GM20431 (cell line): ENCODE results near the gene F13A1.

Source experiments
- in situ Hi-C: fragments of 300-500 bp; cut with MseI, MboI; formaldehyde crosslinking; loops from one replicate; pipeline ENCODE4 v1.15.0; 2020; ENCODE audit warnings: low sequenced_read_pairs; ENCODE audit not compliant: unreplicated experiment

The F13A1 gene

DNA sequence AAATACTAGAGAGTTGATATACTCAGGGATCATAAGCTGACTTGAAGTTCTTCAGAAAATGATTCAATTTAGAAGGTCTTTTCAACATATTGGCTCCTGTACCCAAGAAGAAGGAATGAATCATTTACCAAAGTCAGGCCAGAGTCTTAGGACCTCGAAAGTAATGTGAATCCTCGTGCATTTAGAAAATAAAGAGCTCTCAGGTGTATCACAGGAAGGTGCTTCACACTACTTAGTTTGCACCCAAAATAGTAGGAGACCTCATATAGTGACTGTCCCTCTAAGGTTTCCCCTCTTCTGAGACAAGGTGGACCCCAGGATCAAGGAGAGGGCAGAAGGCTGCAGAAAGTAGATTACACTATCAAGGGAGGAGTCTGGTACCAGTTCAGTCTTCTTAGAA lies 71.8 kb downstream of the F13A1 start:
- in situ Hi-C loops: no loop called here

DNA sequence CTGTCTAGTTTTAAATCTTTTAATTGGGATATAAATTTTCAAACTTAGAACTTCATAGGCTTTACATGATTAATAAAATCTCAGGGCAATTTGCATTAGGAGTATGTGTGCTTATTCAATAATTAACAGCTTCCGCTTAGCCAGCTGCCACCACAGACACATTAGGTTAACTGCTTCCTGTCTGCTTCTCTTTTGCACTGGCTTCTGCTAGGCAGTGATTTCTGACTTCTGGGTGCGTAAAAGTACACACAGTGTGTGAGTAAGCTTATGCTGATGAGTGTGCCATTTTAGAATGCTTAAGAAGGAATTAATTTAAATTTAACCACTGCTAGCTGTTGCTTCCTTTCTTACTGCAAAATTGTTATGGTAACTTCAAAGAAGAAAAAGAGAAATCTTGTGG lies 73.9 kb downstream of the F13A1 start:
- in situ Hi-C loops: no loop called here

DNA sequence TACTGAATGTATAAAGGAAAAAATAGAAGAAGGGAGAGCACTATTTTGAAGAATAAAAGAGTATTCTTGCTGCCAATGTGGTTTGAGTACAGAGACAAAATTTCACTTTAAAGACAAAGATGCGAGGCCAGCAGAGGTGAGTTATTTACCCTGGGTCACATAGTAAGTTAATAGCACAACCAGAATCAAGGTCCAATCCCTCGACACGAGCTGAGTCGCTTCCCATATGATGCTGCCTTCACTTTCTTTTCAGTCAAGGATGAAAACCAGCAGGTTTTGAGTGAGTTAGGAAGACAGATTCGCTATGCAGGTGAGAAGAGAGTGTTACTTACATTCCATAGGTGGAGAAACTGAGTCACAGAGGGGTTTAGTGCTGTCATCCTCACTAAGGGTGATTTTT lies 75.8 kb downstream of the F13A1 start:
- in situ Hi-C loops: no loop called here

DNA sequence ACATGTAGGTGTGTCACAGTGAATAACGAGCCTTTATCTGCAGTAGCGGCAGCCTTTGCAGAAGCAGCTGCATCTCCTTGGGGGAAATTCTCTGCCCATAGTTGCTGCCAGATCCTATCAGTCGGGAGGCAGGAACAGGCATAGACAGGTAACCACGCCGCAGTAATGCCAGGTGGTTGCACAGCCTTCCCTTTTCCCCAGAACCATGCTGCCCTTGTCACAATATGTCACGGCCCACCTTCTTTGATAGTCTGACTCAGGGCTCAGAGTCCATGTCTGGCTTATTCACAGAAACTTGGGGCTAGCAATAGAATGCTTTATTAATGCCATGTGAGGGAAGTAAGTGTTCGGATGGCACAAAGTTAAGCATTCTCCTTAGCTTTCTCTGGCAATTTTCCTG lies 76.6 kb downstream of the F13A1 start:
- in situ Hi-C loops: no loop called here

DNA sequence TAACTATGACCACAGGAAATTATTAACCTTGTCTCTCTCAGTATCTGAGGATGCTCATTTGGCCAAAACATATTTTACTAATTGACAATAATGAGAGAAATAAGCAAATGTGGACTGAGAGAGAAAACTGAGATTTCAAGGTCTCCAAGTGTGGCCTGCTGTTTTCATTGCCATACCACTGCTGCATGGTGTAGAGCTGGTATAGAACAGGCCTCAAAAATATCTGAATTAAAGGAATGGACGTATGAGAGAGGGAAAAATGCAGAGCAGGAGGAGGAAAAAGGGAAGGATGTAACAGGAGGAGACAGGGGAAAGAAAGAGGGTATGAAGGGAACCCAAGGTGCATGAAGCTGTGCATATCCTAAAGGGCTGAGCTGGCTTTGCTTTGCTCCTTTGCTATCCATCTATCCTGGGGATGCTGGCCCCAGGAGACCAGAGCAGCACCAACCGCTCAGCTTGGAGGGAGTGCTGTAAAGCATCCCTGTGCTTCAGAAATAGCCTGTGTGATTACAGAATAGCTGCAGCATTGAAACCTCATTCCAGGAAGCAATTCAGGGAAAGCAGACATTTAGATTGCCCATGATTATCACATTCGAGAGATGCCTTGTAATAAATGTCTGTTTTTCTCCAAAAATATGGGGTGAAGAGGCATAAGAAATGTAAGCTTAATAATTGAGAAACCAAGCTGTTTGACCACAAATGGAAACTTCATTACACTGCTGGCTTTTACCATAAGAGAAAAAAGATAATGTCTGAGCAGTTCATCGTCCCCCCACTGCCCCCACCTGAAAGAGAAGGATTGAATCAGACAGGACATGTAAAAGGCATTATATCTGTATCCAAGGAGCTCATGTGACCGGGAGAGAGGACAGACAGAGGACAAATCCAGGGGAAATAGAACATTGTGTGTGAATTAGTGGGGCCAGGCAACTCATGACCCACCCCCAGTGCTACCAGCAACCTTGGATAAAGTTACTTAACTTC lies 80.6 kb downstream of the F13A1 start:
- in situ Hi-C loops: no loop called here

DNA sequence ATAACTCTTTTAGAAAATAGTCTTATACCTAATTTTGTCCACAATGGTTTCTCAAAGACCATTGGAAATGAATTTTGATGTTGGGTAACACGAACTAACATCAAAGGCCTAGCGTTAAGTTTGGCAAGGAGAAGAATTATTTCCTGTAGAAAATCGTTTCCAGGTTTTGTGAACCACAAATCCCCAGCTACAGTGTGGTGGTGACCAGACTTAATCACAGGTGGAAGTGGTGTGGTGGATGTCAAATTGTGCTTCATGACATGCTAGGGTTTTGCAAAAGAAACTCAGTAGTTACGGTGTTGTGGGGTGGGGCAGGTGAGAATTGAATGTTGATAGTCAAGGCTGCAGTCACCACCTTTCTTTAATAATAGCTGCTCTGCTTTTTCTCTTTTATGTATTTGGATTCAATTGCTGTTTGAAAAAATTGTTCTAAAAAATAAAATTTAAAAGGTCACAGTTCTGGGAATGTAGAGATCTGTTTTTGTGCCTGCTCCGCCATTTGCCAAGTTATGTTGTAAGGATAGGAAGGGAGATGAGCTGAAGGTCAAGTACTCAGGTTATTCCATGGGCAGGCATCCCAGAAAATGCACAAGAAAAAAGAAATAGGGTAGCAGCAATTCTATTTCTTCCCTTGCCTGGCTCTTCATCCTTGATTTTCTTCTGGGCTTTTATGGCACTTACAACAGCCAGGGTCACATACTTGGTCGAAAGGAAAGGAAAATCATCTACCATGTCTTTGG lies 83.6 kb downstream of the F13A1 start:
- in situ Hi-C loops: no loop called here

DNA sequence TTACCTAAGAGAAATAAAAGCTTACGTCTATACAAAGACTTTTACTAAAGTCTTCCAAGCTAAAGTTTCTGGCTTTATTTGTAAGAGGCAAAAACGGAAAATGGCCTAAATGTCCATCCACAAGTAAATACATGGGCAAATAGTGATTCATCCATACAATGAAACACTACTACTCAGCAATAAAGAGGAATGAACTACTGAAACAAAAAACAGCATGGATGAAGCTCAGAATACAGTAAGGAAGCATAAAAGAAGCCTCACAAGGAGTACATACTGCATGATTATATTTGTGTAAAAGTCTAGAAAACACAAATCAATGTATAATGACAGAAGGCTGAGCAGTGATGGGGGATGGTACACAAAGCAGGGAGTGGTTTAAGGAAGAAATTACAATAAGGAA lies 84.7 kb downstream of the F13A1 start:
- in situ Hi-C loops: no loop called here

DNA sequence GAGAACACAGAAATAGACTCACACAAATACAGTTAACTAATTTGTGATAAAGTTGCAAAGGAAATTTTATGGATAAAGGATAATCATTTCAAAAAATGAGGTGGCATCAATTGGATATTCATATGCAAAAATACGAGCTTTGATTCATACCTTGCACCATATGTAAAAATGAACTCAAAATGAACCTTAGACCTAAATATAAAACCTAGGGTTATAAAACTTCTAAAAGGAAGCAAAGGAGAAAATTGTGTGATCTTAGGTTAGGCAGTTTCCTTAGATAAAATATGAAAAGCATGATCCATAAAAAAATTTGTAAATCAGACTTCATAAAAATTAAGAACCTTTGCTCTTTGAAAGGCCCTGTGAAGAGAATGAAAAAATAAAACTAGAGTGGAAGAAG lies 85.5 kb downstream of the F13A1 start:
- in situ Hi-C loops: no loop called here

DNA sequence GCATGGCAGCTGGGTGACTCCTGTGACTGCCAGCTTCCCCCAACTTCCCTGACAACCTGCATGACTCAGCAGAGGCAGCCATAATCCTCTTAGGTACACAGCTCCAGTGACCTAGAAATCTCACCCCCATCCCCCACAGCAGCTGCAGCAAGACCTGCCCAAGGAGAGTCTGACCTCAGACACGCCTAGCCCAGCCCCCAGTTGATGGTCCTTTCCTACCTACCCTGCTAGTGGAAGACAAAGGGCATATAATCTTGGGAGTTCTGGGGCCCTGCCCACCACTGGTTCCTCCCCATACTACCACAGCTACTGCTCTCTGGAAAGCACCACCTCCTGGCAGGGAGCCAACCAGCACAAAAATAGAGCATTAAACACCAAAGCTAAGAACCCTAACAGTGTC lies 90.2 kb downstream of the F13A1 start:
- in situ Hi-C loops: no loop called here

DNA sequence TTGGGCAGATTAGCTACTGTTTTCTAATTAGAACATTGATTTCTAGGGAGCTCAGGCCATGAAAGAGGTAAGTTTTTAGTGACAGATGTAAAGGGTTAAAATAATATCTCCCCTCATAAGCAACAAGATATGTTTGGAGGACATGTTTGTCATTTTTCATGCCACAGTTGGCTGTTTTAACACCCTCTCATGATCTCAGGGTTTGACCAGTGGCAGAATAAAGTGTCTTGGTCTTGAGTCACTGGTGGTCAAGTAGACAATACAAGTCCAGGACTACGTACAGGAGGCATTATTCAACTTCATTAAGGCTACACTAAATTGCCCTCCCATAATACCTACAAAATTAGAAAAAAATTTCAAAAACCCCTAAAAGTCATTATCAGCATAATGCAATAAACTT lies 92.6 kb downstream of the F13A1 start:
- in situ Hi-C loops: no loop called here

DNA sequence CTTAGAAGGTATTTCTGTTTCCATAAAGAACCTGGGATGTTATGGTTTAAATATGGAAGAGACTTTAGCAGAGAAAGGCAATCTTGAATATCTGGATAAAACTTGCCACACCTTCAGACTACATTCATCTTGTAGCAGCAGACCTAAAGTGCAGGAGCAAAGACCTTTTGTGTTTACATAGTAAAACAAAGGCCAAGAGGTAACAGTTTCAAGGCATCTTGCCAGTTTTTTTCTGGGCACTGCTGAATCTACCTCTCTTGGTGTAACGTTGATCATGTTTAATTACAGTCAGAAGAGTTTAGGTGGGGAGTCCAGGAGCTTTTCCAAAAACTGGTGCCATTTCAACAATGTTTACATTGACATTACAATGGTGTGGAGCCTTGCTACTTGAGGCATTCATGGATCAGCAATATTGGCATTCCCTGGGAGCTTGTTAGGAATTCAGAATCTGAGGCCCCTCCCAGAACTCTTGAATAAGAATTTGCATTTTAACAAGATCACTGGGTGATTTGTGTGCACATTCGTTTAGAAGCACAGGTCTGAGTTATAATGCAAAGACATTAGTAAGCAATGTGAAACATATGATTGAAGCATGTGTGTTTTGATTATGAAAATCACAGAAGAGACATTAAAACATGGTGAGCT lies 94.5 kb downstream of the F13A1 start:
- in situ Hi-C loops: no loop called here

DNA sequence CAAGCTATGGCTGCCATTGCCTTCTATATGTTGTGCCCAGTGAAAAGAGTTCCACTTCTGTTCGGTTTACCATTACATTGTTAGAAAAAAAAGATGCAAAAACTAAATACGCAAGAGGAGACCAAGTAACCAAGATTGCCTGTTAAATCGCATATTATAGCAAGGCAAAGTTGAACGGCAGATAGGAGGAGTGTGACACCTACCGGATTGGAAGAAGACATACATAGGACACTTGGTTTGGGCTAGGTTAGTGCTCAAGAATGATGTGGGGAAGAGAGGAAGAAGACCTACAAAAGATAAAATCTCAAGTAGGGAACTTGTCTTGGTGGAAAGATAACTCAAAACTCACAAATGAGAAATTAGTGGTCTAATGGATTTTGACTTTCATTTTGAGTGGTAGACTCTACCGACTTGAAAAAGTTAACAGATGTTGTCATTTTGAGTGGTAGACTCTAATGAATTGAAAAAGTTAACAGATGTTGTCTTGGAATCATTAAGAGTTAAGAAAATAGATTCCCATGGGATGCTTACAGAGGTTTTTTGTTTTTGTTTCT lies 95.5 kb downstream of the F13A1 start:
- in situ Hi-C loops: no loop called here

DNA sequence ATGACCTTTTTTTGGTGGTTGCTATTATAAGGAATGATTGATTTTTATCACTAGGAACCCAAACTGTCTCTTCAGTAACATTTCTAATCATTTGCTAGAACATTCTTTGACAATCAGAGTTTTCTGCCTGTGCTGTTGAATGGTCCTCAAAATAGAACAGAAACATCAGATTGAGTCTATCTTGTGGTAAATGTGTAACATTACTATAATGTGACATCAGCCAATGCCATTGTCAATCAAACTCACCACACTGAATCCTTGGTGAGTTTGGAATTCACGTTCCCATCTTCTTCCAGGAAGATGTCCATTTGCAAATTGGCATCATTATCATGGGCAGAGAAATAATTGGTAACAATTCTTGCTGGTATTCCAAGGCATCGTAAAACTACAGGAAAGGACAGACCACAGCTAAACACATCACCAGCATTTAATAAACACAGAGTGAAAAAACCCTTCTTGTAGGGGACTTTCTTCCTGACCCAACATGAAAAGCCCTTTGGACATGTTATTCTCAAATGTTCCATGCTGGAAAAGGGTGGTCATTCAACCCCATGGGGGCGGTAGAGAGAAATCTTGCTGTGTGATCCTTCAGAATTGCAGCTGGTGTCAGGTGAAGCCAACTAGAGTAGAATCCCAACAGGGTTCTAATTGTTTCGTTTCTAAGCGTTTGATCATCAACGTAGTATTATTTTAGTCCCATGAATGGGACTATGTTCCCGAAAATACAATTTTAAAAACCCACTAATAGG lies 98.5 kb downstream of the F13A1 start:
- in situ Hi-C loops: no loop called here

DNA sequence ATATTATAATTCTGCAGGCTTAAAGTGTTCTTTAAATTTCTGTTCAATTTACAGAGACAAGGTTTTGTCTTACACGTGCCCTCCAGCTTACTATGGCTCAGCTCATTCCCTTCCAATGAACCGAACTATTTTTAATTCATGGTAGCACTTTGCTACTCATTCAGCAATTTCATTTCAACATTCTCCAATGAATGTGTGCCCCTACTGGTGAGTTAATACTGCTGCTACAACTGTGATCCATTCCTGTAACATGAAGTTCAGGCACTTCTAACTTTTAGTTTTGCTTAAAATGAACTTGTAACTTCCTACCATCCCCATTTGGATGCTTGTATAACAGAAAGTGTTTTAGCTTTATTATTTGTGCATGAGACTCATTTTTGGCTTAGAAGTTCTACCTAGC lies 99.7 kb downstream of the F13A1 start:
- in situ Hi-C loops: no loop called here

DNA sequence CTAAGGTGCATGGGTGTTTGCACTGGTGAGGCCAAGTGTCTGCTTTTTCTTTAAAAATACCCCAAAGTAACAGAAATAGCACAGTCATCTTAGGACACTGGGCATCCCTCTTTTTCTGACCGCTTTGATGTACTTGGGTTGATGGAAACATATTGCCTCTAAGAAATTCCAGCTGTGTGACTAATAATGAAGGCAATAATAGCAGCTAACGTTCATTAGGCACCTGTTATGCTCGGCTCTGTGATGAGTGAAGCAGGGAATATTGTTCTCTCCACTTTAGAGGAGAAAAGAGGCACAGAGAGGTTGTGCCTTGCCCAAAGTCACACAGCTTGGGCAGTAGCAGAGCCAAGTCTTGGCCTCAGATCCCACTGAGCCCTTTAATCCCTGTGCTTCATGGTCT lies 100.7 kb downstream of the F13A1 start:
- in situ Hi-C loops: no loop called here

DNA sequence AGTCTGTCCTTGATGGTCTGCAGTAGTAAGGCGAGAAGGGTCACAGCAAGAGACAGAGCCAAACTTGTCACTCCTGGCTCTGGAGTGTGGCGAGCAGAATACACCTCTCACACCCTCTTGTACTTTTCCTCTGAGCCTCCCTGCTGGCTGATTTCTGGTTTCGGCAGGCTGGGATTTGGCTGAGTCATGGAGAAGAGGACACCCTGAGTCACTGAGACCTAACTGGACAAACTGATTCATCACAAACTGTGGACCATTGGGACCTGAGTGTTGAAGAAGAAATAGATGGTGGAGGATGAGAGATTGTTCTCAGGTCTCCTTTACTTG lies 101.7 kb downstream of the F13A1 start:
- in situ Hi-C loops: no loop called here

DNA sequence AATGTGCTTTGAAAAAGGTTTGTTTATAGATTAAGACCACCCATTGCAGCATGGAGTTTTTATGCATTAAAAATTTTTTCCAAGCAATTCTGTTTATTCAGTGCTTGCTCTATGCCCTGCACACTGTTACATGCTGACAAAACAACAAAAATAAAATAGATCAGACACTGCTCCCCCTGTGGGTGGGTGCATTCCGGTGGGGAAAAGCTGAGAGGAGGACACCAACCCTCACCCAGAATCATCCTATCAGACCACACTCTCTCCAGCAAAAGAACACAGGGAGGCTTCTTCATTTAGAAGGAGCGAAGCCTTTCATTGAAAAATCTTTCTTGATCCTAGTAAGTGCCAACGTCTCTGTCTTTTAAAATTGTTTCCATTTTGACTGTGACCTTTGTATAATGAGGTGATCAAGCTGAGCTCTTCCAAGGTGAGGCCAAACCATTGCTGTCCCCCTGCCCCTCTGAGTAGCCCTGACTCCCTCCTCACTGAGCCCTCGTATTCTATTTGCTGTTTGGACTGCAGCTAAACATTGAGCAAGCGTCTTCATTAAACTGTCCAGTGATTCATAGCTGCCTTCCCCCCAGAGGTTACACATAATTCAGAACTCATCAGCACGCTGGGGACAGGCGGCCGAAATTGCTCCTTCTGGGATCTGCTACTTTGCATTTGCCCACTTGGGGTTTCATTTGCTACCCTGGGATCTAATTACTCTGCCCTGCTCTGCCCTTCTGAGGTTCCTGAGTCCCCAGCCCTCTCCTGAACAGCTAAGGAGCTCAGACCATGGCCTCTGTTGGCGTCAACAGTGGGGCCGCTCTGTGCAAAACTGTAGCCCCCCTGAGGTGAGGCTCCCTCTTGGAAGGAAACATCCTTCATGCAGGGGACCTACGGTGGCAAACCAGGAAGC lies 102.4 kb downstream of the F13A1 start:
- in situ Hi-C loops: no loop called here

DNA sequence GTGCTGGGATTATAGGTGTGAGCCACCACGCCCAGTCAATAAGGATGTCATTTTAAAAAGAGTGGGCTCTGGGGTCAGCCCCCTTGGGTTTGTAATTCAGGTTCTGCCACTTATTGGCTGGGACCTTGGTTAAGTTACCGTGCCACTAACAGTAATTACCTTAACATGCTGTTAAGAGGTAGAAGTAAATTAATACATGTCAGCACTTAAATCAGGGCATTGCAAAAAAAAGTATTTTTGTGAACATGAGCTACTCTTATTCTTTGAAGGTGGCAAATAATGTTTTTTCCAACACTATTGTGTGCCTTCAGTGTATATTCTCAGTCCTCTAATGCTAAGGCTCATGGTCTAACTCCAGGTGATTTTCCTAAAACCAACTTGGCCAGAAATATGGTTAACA lies 109.5 kb downstream of the F13A1 start:
- in situ Hi-C loops: no loop called here

DNA sequence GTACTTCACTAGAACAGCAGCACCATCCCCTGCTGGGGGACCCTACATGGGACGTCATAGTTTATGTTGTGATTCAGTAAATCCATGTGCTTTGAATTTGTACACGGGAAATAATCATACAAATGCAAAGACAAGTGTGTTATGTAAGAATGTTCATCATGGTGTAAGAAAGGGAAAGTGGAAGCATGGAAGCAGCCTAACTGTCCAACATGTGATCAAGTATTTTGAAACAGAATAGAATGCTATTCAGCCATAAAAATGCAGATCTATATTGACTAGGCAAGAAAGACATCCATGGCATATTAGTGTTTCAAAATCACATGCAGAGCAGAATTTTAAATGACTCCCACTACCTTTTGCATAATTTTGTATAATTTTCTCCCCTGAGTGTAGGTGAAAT lies 117.6 kb downstream of the F13A1 start:
- in situ Hi-C loops: no loop called here
